NCI-H2227 treated with DMSO at 0.1 percent for 48 hours (cell line): ENCODE data around the gene RET.
"Not testable (repeated sequence)": the region's sequence is repeated elsewhere in the genome, so short reads cannot be mapped to it uniquely, and the experiment has no call there.

Experiments used
- DNase-seq: peaks from one replicate; lab custom pipeline; 2025; lab: John Stamatoyannopoulos, UW

The RET gene

DNA sequence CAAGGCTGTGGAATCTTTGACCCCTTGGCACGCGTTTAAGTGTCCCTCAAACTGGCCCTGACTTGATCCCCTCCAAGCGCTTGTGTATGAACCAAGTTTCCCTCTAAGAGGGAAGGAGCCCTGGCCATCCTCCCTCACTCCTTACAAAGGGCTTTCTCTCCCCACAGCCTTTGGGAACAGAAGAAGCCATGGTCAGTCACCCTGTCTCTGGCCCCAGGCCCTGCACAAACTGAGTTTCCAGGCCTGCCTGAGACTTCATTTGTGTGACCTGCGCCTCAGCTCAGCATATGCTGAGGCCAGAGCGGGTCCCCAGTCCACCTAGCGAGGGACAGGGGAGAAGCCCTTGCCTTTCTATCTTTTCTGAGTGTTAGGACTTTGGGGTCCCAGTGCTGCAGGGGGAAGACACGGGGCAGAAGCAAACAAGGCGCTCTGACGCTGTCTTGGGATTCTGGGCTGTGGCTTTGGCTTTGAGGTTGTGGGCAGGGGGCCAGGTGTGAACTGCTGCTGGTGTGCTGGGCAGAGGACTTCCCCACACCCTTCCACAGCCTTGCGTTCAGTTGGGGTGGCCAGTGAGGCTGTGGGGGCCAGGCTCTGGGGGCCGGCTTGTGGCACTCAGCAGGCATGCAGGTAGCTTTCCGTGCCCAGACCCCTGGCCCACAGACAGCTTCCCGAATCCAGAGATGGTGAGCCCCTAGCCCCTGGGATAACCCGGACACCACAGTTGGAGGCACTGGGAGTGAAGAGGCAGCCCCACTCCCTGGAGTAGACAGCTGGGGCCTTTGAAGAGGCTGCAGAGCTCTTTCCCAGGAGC is 1.5 kb downstream of the RET start:
- no peak for DNase-seq

DNA sequence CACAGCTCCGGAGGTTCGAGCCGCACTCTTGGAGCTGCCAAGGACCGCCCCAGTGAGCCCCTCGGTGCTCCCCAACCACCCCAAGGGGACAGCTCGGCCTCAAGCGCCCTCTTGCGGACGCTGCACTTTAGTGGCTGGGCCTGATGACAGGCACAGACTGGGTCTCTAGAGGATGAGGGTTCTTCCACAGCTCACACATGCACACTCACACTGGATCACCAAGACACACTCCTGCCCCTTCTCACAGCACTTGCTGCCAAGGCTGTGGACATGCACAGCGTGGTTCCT is 2.1 kb downstream of the RET start:
- no peak for DNase-seq

- no peak for DNase-seq
Observed at GRCh38 chr10:43079856-43080255, 3.0 kb downstream of the RET start.

GRCh38 chr10:43082087-43082486 is 5.2 kb downstream of the RET start:
- DNase-seq: no peak

- no peak for DNase-seq
Observed at GRCh38 chr10:43082746-43083145, 5.9 kb downstream of the RET start.

DNA sequence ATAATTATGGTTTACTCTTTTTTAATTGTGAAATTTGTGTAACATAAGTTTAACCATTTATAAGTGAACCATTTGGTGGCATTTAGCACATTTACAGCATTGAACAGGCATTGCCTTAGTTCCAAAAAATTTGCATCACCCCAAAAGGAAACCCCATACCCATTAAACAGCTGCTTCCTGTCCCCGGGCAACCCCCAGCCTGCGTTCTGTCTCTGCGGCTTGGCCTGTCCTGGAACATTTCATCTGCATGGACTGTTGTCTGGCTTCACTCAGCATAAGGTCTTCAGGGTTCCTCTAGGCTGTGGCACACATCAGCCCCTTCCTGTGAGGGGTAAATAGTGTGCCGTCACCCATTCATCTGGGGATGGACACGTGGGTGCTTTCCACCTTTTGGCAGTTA is 6.9 kb downstream of the RET start:
- DNase-seq: no peak

- no peak for DNase-seq
Observed at GRCh38 chr10:43084812-43085211, 7.9 kb downstream of the RET start.

- DNase-seq: no peak
Observed at GRCh38 chr10:43086321-43086942, 9.6 kb downstream of the RET start.

- no peak for DNase-seq
Observed at GRCh38 chr10:43089519-43089918, 12.7 kb downstream of the RET start.

DNA sequence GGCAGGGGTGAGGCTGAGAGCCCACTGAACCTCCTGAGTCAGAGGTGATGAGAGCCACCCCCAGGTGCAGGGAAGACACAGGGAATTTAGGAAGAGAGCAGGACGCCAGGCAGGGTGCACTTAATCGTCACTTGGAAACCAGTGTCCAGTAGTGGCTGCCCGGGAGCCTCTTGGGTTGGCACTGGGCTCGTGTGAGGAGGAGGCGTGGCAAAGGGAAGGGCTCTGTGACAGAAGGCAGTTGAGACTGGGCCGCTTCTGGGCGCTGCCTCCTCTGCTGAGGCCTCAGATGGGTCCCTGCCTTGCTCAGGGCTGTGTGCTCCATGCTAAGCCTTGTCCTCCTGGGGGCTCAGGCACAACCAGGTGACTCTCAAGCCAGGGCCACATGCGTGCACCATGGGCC is 13.3 kb downstream of the RET start:
- no peak for DNase-seq

GRCh38 chr10:43090664-43091063 is 13.8 kb downstream of the RET start:
- no peak for DNase-seq

- DNase-seq: no peak
Observed at GRCh38 chr10:43091846-43092245, 15.0 kb downstream of the RET start.

- DNase-seq: no peak
Observed at GRCh38 chr10:43093423-43094076, 16.7 kb downstream of the RET start.

DNA sequence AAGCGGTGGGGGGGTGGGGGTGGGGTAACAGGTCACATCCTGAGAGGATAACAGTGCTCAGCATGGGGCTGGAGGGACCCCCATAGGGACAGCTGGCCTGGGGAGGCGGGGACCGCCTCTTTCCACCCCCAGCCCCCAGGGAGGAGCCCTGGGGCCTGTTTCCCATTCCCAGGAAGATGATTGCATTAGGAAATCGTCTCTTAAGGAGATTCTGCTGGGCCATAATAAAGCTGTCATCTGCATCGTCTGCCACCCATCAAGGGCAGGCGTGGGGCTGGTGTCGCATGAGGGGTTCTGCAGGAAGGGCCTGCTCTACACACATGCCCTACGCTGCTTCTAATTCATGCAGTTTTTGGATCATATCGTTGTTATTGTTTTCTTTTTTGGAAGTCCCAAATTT is 17.2 kb downstream of the RET start:
- DNase-seq: no peak

DNA sequence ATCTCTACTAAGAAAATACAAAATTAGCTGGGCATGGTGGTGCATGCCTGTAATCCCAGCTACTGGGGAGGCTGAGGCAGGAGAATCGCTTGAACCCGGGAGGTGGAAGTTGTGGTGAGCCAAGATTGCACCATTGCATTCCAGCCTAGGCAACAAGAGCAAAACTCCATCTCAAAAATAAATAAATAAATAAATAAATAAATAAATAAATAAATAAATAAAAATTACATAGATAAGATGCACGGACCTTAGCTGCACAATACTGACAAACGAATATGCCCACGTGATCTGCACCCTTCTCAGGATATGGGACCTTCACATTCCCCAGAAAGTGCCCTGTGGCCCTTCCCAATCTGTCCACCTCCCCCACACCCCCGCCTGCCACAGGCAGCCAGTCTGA is 22.5 kb downstream of the RET start:
- DNase-seq: not testable (repeated sequence)

GRCh38 chr10:43099928-43100327 is 23.1 kb downstream of the RET start:
- DNase-seq: no peak

DNA sequence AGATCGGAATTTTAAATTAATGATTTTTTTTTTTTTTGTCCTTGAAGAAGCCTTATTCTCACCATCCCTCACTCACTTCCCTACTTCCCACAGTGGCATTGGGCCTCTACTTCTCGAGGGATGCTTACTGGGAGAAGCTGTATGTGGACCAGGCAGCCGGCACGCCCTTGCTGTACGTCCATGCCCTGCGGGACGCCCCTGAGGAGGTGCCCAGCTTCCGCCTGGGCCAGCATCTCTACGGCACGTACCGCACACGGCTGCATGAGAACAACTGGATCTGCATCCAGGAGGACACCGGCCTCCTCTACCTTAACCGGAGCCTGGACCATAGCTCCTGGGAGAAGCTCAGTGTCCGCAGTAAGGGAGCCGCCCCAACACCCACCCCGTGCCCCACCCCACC is 23.5 kb downstream of the RET start:
- no peak for DNase-seq

DNA sequence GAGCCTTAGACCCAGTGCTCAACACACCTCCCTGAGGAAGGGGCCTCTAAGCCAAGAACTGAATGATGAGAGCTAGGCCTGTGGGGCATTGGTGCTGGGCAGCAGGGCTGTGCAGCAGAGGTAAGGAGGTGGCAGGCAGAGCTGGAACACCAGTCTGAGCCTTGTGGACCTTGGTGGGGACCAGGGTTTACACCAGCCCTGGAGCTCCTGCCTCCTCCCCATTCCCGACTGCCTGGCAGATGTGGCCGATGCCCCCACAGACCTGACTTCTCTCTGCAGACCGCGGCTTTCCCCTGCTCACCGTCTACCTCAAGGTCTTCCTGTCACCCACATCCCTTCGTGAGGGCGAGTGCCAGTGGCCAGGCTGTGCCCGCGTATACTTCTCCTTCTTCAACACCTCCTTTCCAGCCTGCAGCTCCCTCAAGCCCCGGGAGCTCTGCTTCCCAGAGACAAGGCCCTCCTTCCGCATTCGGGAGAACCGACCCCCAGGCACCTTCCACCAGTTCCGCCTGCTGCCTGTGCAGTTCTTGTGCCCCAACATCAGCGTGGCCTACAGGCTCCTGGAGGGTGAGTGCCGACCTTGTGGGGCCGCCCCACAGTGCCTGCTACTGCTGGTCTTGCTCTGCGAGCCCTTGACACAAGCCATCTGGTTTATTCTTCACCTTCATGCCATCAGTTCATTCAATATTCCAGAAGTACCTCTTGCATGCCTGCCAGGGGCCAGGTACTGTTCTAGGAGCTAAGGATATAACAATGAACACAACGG is 25.4 kb downstream of the RET start:
- no peak for DNase-seq

GRCh38 chr10:43105102-43105955 is 28.5 kb downstream of the RET start:
- peak; percentile 76 for DNase-seq

- no peak for DNase-seq
Observed at GRCh38 chr10:43105956-43106229, 29.0 kb downstream of the RET start.

- DNase-seq: no peak
Observed at GRCh38 chr10:43106256-43107091, 29.6 kb downstream of the RET start.
